ENCODE results near the gene MXRA5. TPM values are rescaled to one million over a fixed set of nuclear protein-coding genes. Genes with fewer than 3 reads are reported as not detected.

MXRA5 gene
- total and polyA plus RNA-seq, 2 of the 8 experiments (the other 6 are each of a cell fraction or from before 2014, with no cell fraction given) = 0.56 to 1.7 TPM

DNA sequence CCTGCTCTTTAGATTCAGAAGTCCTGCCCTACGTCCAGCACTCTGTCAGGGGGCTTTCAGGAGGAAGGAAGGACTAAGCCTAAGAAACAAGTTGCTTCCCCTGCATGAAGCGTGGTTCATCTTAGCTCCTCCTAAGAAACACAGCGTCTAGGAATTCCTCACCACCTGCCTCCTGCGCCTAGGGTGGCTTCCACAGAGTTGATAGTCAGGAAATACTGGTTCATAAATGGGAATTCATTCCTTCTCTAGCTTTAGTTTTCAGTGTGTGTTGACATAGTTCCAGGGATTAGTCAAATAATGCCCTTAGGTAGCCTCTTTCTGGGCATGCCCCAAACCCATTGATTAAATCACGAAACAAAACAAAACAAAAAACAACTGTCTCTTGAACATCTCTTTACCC lies 1.7 kb upstream of the MXRA5 start:
- H2BK15ac ChIP-seq (ENCODE audit: low read length) = no peak overlapping the region
- TF ChIP-seq SIN3A (conservative IDR thresholded peaks at IDR 0.05 in 1 of 2, IDR thresholded peaks at IDR 0.05 in 1 of 2; ENCODE audit: low read depth in 1 of 2, low read length in 2 of 2) (no peak), CBX8 (IDR thresholded peaks at IDR 0.05; ENCODE audit: borderline replicate concordance, low read depth, low read length) (no peak), TCF12 (IDR thresholded peaks at IDR 0.05; ENCODE audit: low read depth, low read length) (no peak), BACH1 (IDR thresholded peaks at IDR 0.05; ENCODE audit: low read length) (no peak), EP300 (IDR thresholded peaks at IDR 0.05; ENCODE audit: borderline replicate concordance in 1 of 2, low read depth in 2 of 2, low read length in 2 of 2) (no peak), JUND (IDR thresholded peaks at IDR 0.05; ENCODE audit: low read length) (no peak), ZNF274 (IDR thresholded peaks at IDR 0.05; ENCODE audit: borderline replicate concordance, extremely low read depth, low read length) (no peak)
- ChIA-PET POLR2A (ENCODE audit: partially characterized antibody) (no interaction called here), CTCF (ENCODE audit: partially characterized antibody) (interaction anchor here (1.0 kb wide), 1 partner anchor 24 kb away, joined by 3 read pairs; no protein-coding TSS in a partner anchor)
- no peak overlapping the region for H3K9ac ChIP-seq (replicated peaks in 1 of 4; ENCODE audit: extremely low read depth in 1 of 4, low read depth in 3 of 4, low read length in 3 of 4)
- H3K79me1 ChIP-seq (ENCODE audit: low read depth, low read length) = no peaks in the 10 kb centered on the region
- FAIRE-seq (no peak), DNase-seq (ENCODE audit: low read depth in 1 of 2, low spot score in 2 of 2) (no peak)
- H3K23me2 ChIP-seq (ENCODE audit: low read depth, low read length) = peaks cover 6% of the 10 kb centered on the region; the same call in 1 of the 2 replicates
- H3K14ac ChIP-seq (ENCODE audit: insufficient read length) = no peak overlapping the region
- no peak overlapping the region for H2BK12ac ChIP-seq (ENCODE audit: low read depth, low read length)
- no peak overlapping the region for H3K56ac ChIP-seq (replicated peaks; ENCODE audit: insufficient read length, low read depth, low read length)
- H3K27ac ChIP-seq (ENCODE audit: low read depth, low read length) = no peak overlapping the region
- H3K9me3 ChIP-seq (ENCODE audit: insufficient read depth in 2 of 2, low read depth in 1 of 2, low read length in 1 of 2) = no peaks in the 10 kb centered on the region
- no peaks in the 10 kb centered on the region for H3K36me3 ChIP-seq (ENCODE audit: control insufficient read depth in 2 of 4, insufficient read depth in 4 of 4, low read length in 3 of 4)
- no peak overlapping the region for H2BK120ac ChIP-seq (replicated peaks; ENCODE audit: low read depth, low read length)
- H4K20me1 ChIP-seq (replicated peaks in 1 of 2; ENCODE audit: control insufficient read depth in 1 of 2, insufficient read depth in 2 of 2, low read length in 2 of 2) = no peaks in the 10 kb centered on the region
- no peak overlapping the region for H2BK20ac ChIP-seq (ENCODE audit: low read length)
- peaks cover 0 to 9% (median 7%) of the 10 kb centered on the region in 4 experiments; a peak in 5 of 7 replicates for H3K27me3 ChIP-seq (replicated peaks in 1 of 4; ENCODE audit: control insufficient read depth in 3 of 4, extremely low read depth in 1 of 4, insufficient read depth in 3 of 4, low read length in 3 of 4)
- no peak overlapping the region for H4K8ac ChIP-seq (ENCODE audit: extremely low read depth, insufficient read depth, low read length)
- no peak overlapping the region for H4K5ac ChIP-seq (ENCODE audit: insufficient read length, low read depth, low read length)
- H3K4ac ChIP-seq (replicated peaks; ENCODE audit: insufficient read length, low read depth, low read length) = no peak overlapping the region
- no peak overlapping the region for H2AFZ ChIP-seq (ENCODE audit: low read length)
- H2AK5ac ChIP-seq (ENCODE audit: low read depth, low read length) = no peak overlapping the region
- WGBS, 2 experiments (ENCODE audit: extremely low coverage in 1 of 2, insufficient coverage in 1 of 2, insufficient read length in 1 of 2, insufficient replicate concordance in 2 of 2, low coverage in 1 of 2, low lambda C conversion rate in 2 of 2, missing lambda C conversion rate in 1 of 2) = 91% methylated on average over 4 of the region's 5 CpGs; no CpG with 5 or more reads in 1 of the 2 experiments
- no peak overlapping the region for H4K91ac ChIP-seq (replicated peaks; ENCODE audit: insufficient read length, low read length)
- H3K4me3 ChIP-seq (ENCODE audit: extremely low read depth in 1 of 4, insufficient read depth in 2 of 4, low read depth in 3 of 4, low read length in 4 of 4) = no peak overlapping the region
- H3K79me2 ChIP-seq (ENCODE audit: control insufficient read depth in 1 of 2, insufficient read depth in 2 of 2, low read length in 2 of 2) = no peaks in the 10 kb centered on the region
- H3K23ac ChIP-seq (ENCODE audit: insufficient read length) = no peak overlapping the region
- H2BK5ac ChIP-seq (ENCODE audit: low read depth, low read length) = no peak overlapping the region
- H3K18ac ChIP-seq (ENCODE audit: extremely low read depth, low read length) = no peak overlapping the region
- no peak overlapping the region for H3K4me2 ChIP-seq (ENCODE audit: insufficient read depth in 1 of 2, low read depth in 2 of 2, low read length in 2 of 2)
- H3K4me1 ChIP-seq (replicated peaks in 1 of 4; ENCODE audit: control insufficient read depth in 3 of 4, insufficient read depth in 4 of 4, low read length in 3 of 4) = no peaks in the 10 kb centered on the region
